ENCODE measurements around the gene IFI44L.

The IFI44L gene

GRCh38 chr1:78617615-78618026 is 2.6 kb upstream of the IFI44L start:
- peak; percentile 78 for TF ChIP-seq CTCF (IDR thresholded peaks at IDR 0.05; ENCODE audit: control insufficient read depth, extremely low read depth, insufficient read depth)
- no peak overlapping the region for H3K4me3 ChIP-seq (ENCODE audit: low read depth, low read length)
- DNase-seq (ENCODE audit: low read depth): peak; percentile 72

GRCh38 chr1:78619032-78619431 is 1.2 kb upstream of the IFI44L start:
- TF ChIP-seq CTCF (IDR thresholded peaks at IDR 0.05; ENCODE audit: control insufficient read depth, extremely low read depth, insufficient read depth): no peak
- no peak for DNase-seq (ENCODE audit: low read depth)
- no peak overlapping the region for H3K4me3 ChIP-seq (ENCODE audit: low read depth, low read length)

- H3K4me3 ChIP-seq (ENCODE audit: low read depth, low read length): no peak overlapping the region
- DNase-seq (ENCODE audit: low read depth): no peak
- no peak for TF ChIP-seq CTCF (IDR thresholded peaks at IDR 0.05; ENCODE audit: control insufficient read depth, extremely low read depth, insufficient read depth)
These were observed 824 bp upstream of the IFI44L start for GRCh38 chr1:78619446-78619802.

- no peak for DNase-seq (ENCODE audit: low read depth)
- H3K4me3 ChIP-seq (ENCODE audit: low read depth, low read length): no peak overlapping the region
- no peak for TF ChIP-seq CTCF (IDR thresholded peaks at IDR 0.05; ENCODE audit: control insufficient read depth, extremely low read depth, insufficient read depth)
These were observed 418 bp downstream of the IFI44L start for GRCh38 chr1:78620666-78621065.

- DNase-seq (ENCODE audit: low read depth): no peak
- H3K4me3 ChIP-seq (ENCODE audit: low read depth, low read length): no peak overlapping the region
- no peak for TF ChIP-seq CTCF (IDR thresholded peaks at IDR 0.05; ENCODE audit: control insufficient read depth, extremely low read depth, insufficient read depth)
These were observed 2.3 kb downstream of the IFI44L start for GRCh38 chr1:78622548-78622947.

- H3K4me3 ChIP-seq (ENCODE audit: low read depth, low read length): no peak overlapping the region
- TF ChIP-seq CTCF (IDR thresholded peaks at IDR 0.05; ENCODE audit: control insufficient read depth, extremely low read depth, insufficient read depth): no peak
- no peak for DNase-seq (ENCODE audit: low read depth)
These were observed 3.8 kb downstream of the IFI44L start for GRCh38 chr1:78624035-78624434.

- TF ChIP-seq CTCF (IDR thresholded peaks at IDR 0.05; ENCODE audit: control insufficient read depth, extremely low read depth, insufficient read depth): no peak
- peak; percentile 75 for DNase-seq (ENCODE audit: low read depth)
- H3K4me3 ChIP-seq (ENCODE audit: low read depth, low read length): no peak overlapping the region
These were observed 7.1 kb downstream of the IFI44L start for GRCh38 chr1:78627321-78627720.

All from LNCaP clone FGC (cell line).